Mesenchymal stem cell (in vitro differentiated cells and primary cell): ENCODE data around the gene LATS2.

ENCODE experiments used
- DNase-seq: peaks from one replicate; pipeline ENCODE4 v3.0.0-alpha.2; 2013
- H2AFZ ChIP-seq: one replicate; pipeline ENCODE4 v1.6.1; 2013; ENCODE audit warnings: low read depth, mild to moderate bottlenecking, control low read depth, inconsistent platforms, low read length, moderate library complexity
- H2AK5ac ChIP-seq: 2 replicates; pipeline ENCODE4 v1.6.1; 2013; ENCODE audit warnings: low read length, moderate library complexity, mild to moderate bottlenecking, inconsistent platforms; ENCODE audit not compliant: severe bottlenecking
- H2BK120ac ChIP-seq: one replicate; pipeline ENCODE4 v1.6.1; 2013; ENCODE audit warnings: low read depth, mild to moderate bottlenecking, inconsistent platforms, low read length, moderate library complexity
- H2BK12ac ChIP-seq, 2 experiments: one replicate each; pipeline ENCODE4 v1.6.1; 2013; ENCODE audit warnings: inconsistent platforms in 2 of 2, low read length in 2 of 2, mild to moderate bottlenecking in 2 of 2, moderate library complexity in 2 of 2, control low read depth in 1 of 2
- H2BK15ac ChIP-seq: one replicate; pipeline ENCODE4 v1.6.1; 2013; ENCODE audit warnings: mild to moderate bottlenecking, low read depth, inconsistent platforms; ENCODE audit not compliant: poor library complexity, severe bottlenecking
- H2BK5ac ChIP-seq: 2 replicates; pipeline ENCODE4 v1.6.1; 2013; ENCODE audit warnings: low read depth, mild to moderate bottlenecking, low read length, control low read depth, inconsistent platforms; ENCODE audit not compliant: poor library complexity, severe bottlenecking
- H3K14ac ChIP-seq, 2 experiments: one replicate each; pipeline ENCODE4 v1.6.1; 2013; ENCODE audit warnings: inconsistent platforms in 2 of 2, low read length in 2 of 2, control low read depth in 1 of 2, mild to moderate bottlenecking in 1 of 2, moderate library complexity in 1 of 2
- H3K18ac ChIP-seq, 2 experiments: one replicate each; pipeline ENCODE4 v1.6.1; 2013; ENCODE audit warnings: inconsistent platforms in 2 of 2, low read length in 2 of 2, control low read depth in 1 of 2, low read depth in 1 of 2, mild to moderate bottlenecking in 1 of 2
- H3K23ac ChIP-seq, 2 experiments: one replicate each; pipeline ENCODE4 v1.6.1; 2013; ENCODE audit warnings: inconsistent platforms in 2 of 2, low read length in 2 of 2, mild to moderate bottlenecking in 2 of 2, moderate library complexity in 2 of 2, control low read depth in 1 of 2
- H3K27ac ChIP-seq: 2 replicates; pipeline ENCODE4 v1.5.1; 2013; ENCODE audit warnings: mild to moderate bottlenecking, moderate library complexity, low read length, control low read depth, inconsistent platforms; ENCODE audit not compliant: poor library complexity, severe bottlenecking
- H3K27me3 ChIP-seq, 2 experiments: 2 replicates each; pipeline versions ENCODE4 v1.6.1 to v1.7.0; 2013; ENCODE audit warnings: low read length in 2 of 2, mild to moderate bottlenecking in 2 of 2, moderate library complexity in 2 of 2, control low read depth in 1 of 2, inconsistent platforms in 1 of 2; ENCODE audit not compliant: control insufficient read depth in 1 of 2, insufficient read depth in 1 of 2
- H3K36me3 ChIP-seq, 2 experiments: 2 replicates each; pipeline versions ENCODE4 v1.6.1 to v1.7.0; 2013; ENCODE audit warnings: low read length in 2 of 2, control low read depth in 1 of 2, inconsistent platforms in 1 of 2, low read depth in 1 of 2, mild to moderate bottlenecking in 1 of 2; ENCODE audit not compliant: insufficient read depth in 2 of 2, control insufficient read depth in 1 of 2
- H3K4ac ChIP-seq, 2 experiments: one replicate each; pipeline ENCODE4 v1.6.1; 2013; ENCODE audit warnings: inconsistent platforms in 2 of 2, low read length in 2 of 2, mild to moderate bottlenecking in 2 of 2, moderate library complexity in 2 of 2, control low read depth in 1 of 2, low read depth in 1 of 2
- H3K4me1 ChIP-seq: 2 replicates; pipeline ENCODE4 v1.6.1; 2013; ENCODE audit warnings: low read depth, low read length, control low read depth; ENCODE audit not compliant: control insufficient read depth, insufficient read depth
- H3K4me2 ChIP-seq: 2 replicates; pipeline ENCODE4 v1.6.1; 2013; ENCODE audit warnings: low read length, mild to moderate bottlenecking, inconsistent platforms; ENCODE audit not compliant: poor library complexity, severe bottlenecking
- H3K4me3 ChIP-seq, 2 experiments: 2 replicates each; pipeline versions ENCODE4 v1.5.1 to v1.7.0; 2013; ENCODE audit warnings: low read length in 2 of 2, mild to moderate bottlenecking in 2 of 2, control low read depth in 1 of 2, low read depth in 1 of 2; ENCODE audit not compliant: insufficient read depth in 1 of 2
- H3K79me1 ChIP-seq: replicated peaks from 2 replicates; pipeline ENCODE4 v1.6.1; 2013; ENCODE audit warnings: mild to moderate bottlenecking, control low read depth, low read length, inconsistent platforms; ENCODE audit not compliant: poor library complexity, severe bottlenecking
- H3K9ac ChIP-seq: 2 replicates; pipeline ENCODE4 v1.7.0; 2013; ENCODE audit warnings: mild to moderate bottlenecking, low read length, moderate library complexity
- H3K9me3 ChIP-seq: 2 replicates; pipeline ENCODE4 v1.7.0; 2013; ENCODE audit warnings: mild to moderate bottlenecking, low read length; ENCODE audit not compliant: control insufficient read depth
- H4K8ac ChIP-seq: one replicate; pipeline ENCODE4 v1.6.1; 2013; ENCODE audit warnings: inconsistent platforms, mild to moderate bottlenecking, low read length, moderate library complexity
- H4K91ac ChIP-seq: one replicate; pipeline ENCODE4 v1.6.1; 2013; ENCODE audit warnings: mild to moderate bottlenecking, low read length, inconsistent platforms
- WGBS: methylation state at CpG from one replicate; pipeline ENCODE4 v1.1.7; 2013; ENCODE audit warnings: mixed read lengths; 5-methylcytosine and 5-hydroxymethylcytosine counted together

LATS2 gene

DNA sequence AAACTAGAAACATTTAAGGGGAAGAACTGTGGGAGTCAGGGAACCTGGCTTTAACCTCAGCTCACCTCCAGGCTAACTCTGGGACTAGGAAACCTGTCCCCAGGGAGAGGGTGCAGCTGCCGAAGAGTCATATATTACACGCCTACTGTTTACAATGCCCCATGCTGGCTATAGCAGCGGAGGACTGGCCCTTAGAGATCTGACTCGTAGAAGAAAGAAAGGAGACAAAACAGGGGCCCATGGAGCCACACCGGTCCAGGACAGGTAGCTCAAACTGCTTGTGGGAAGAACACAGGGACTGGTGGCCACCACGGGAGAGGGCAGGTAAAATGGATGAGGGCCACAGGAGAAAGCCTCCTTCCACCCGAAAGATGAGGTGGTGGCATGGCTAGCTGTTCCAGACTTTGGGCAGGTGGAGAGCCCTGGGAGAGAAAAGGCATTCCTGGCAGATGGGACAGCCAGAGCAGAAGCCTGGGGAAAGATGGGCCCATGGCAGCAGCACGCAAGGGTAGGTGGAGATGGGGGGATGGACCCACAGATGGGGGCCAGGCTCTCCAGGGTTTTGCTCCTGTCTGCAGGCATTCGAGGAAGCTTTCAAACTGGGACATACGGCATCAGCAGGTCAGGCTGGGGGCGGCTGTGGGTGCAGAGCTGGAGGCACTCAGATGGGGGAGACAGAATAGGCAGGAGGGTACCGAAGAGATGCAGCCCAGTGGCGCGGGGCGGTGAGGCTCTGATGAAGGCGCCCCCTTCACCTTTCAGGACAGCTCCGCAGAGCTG is 69.5 kb downstream of the LATS2 start:
- Histone ChIP-seq H2BK15ac (no peak overlapping the region), H2BK5ac (no peak overlapping the region), H3K79me1 (peaks cover 49% of the 10 kb centered on the region), H2BK12ac (no peak overlapping the region), H4K91ac (no peak overlapping the region), H2BK120ac (no peak overlapping the region), H3K4me3 (no peak overlapping the region), H2AFZ (no peak overlapping the region), H3K36me3 (peaks cover 55 to 59% of the 10 kb centered on the region in 2 experiments), H3K9me3 (no peaks in the 10 kb centered on the region), H2AK5ac (no peak overlapping the region), H3K4me2 (no peak overlapping the region), H4K8ac (no peak overlapping the region), H3K27me3 (no peaks in the 10 kb centered on the region), H3K27ac (no peak overlapping the region), H3K9ac (no peak overlapping the region), H3K4me1 (peaks cover 13% of the 10 kb centered on the region), H3K23ac (no peak overlapping the region), H3K14ac (no peak overlapping the region), H3K18ac (no peak overlapping the region), H3K4ac (no peak overlapping the region)
- 95% methylated on average over 16 of the region's 17 CpGs for WGBS
- DNase-seq: no peak

DNA sequence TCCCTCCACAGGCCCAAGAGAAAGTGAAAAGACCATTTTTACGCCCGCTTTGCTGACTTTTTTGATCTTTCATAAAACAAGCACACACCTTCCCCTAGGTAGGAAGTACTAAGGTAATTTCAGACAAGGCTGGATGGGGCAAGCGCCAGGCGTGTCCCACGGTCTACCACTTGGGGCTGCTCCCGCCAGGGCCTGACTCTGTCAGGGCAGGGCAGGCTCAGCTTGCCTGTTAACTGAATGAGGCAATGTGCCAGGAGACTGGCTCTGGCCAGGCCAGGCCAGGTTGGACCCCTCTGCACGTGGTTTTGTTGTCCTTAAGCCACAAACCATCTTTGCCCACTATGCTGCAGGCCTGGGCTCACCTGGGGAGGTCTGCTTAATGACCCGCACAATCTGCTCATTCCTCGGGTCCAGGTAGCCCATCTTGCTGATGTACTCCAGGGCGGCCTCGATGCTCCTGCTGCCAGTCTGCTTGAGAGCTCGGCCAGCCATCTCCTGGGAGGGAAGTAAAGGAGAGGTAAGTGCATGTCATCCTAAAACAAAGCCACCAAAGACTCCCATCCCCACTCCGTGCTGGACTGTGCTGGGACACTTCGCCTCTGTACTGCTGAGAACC is 70.4 kb downstream of the LATS2 start:
- Histone ChIP-seq H3K9me3 (no peaks in the 10 kb centered on the region), H3K23ac (no peak overlapping the region), H3K4me2 (no peak overlapping the region), H3K79me1 (peaks cover 48% of the 10 kb centered on the region), H3K36me3 (peaks cover 62 to 64% of the 10 kb centered on the region in 2 experiments), H2BK15ac (no peak overlapping the region), H2BK12ac (no peak overlapping the region), H3K4me1 (peaks cover 11% of the 10 kb centered on the region), H2BK5ac (no peak overlapping the region), H3K9ac (no peak overlapping the region), H3K14ac (no peak overlapping the region), H2BK120ac (no peak overlapping the region), H2AK5ac (no peak overlapping the region), H4K8ac (no peak overlapping the region), H4K91ac (no peak overlapping the region), H3K4me3 (no peak overlapping the region), H3K4ac (no peak overlapping the region), H3K27me3 (no peaks in the 10 kb centered on the region), H2AFZ (no peak overlapping the region), H3K18ac (no peak overlapping the region), H3K27ac (no peak overlapping the region)
- WGBS: 96% methylated on average over 14 of the region's 14 CpGs
- no peak for DNase-seq

GRCh38 chr13:20989656-20990321 is 71.6 kb downstream of the LATS2 start:
- Histone ChIP-seq H3K23ac (no peak overlapping the region), H2BK120ac (no peak overlapping the region), H3K4me1 (peaks cover 8% of the 10 kb centered on the region), H3K14ac (no peak overlapping the region), H3K9me3 (no peaks in the 10 kb centered on the region), H4K91ac (no peak overlapping the region), H2BK12ac (no peak overlapping the region), H3K27ac (no peak overlapping the region), H2BK15ac (no peak overlapping the region), H3K18ac (no peak overlapping the region), H3K4me3 (no peak overlapping the region), H3K9ac (no peak overlapping the region), H3K79me1 (peaks cover 45% of the 10 kb centered on the region), H2AFZ (no peak overlapping the region), H3K27me3 (no peaks in the 10 kb centered on the region), H3K4ac (no peak overlapping the region), H4K8ac (no peak overlapping the region), H3K36me3 (peaks cover 66 to 73% of the 10 kb centered on the region in 2 experiments), H2AK5ac (no peak overlapping the region), H2BK5ac (no peak overlapping the region), H3K4me2 (no peak overlapping the region)
- no peak for DNase-seq
- 98% methylated on average over 9 of the region's 9 CpGs for WGBS
